ENCODE data around the gene CXorf66. TPM values are rescaled to one million over a fixed set of nuclear protein-coding genes. Genes with fewer than 3 reads are reported as not detected.

CXorf66 gene
- total and polyA plus RNA-seq, 2 of the 4 experiments (the other 2 are of a cell fraction): not detected

Small RNAs within 50 kb of the gene (microRNA-seq; reads per million reads assigned to microRNA genes)
- gene MIR505 (ENCODE audit: insufficient read depth in 1 of 2, insufficient read length in 1 of 2, unreplicated experiment in 1 of 2) (107 to 184 reads per million in 2 experiments), gene RF00425 (ENCODE audit: insufficient read depth, insufficient read length) (not detected)

Small RNAs within 50 kb of the gene (small RNA-seq; reads per million reads assigned to genes)
- gene MIR505: 1.2 to 142 (median 77.2) reads per million in 5 experiments
- 0 reads per million in 5 experiments for gene RF00425

Other genes with a start within 250 kb of the CXorf66 start
- gene ATP11C, start 32.5 kb downstream of the CXorf66 start, total RNA-seq (2012; rRNA removed): 40.0 and 71.4 TPM in 2 replicates
- gene ATP11C, start 32.5 kb downstream of the CXorf66 start, polyA plus RNA-seq (2012; rRNA removed): 14.5 and 19.3 TPM in 2 replicates

All from IMR-90 (cell line).